Hepatocyte (in vitro differentiated cells): Measurements from ENCODE around the gene PRKAR1B. TPM values are rescaled to one million over a fixed set of nuclear protein-coding genes. Genes with fewer than 3 reads are reported as not detected.

Experiments
- DNase-seq: peaks from one replicate; pipeline ENCODE4 v3.0.0-alpha.2; 2016; ENCODE audit warnings: low spot score
- H2AFZ ChIP-seq: fragments of 200-600 bp; sonication (generic); 2 replicates; pipeline ENCODE4 v1.6.0; 2016; ENCODE audit warnings: antibody characterized with exemption, mild to moderate bottlenecking
- H3K27ac ChIP-seq: fragments of 200-600 bp; sonication (generic); 2 replicates; pipeline ENCODE4 v1.5.1; 2016; ENCODE audit warnings: mild to moderate bottlenecking
- H3K27me3 ChIP-seq: fragments of 200-600 bp; sonication (generic); 2 replicates; pipeline ENCODE4 v1.6.1; 2016
- H3K36me3 ChIP-seq: fragments of 200-600 bp; sonication (generic); replicated peaks from 2 replicates; pipeline ENCODE4 v1.5.1; 2016; ENCODE audit warnings: low read depth; ENCODE audit not compliant: insufficient read depth
- H3K4me1 ChIP-seq: fragments of 200-600 bp; sonication (generic); 2 replicates; pipeline ENCODE4 v1.5.1; 2016; ENCODE audit warnings: mild to moderate bottlenecking, moderate library complexity; ENCODE audit not compliant: insufficient read depth
- H3K4me2 ChIP-seq: fragments of 200-600 bp; sonication (generic); 2 replicates; pipeline ENCODE4 v1.6.0; 2016
- H3K4me3 ChIP-seq: fragments of 200-600 bp; sonication (generic); 2 replicates; pipeline ENCODE4 v1.5.1; 2016; ENCODE audit warnings: mild to moderate bottlenecking
- H3K79me2 ChIP-seq: fragments of 200-600 bp; sonication (generic); 2 replicates; pipeline ENCODE4 v1.6.0; 2017; ENCODE audit warnings: mild to moderate bottlenecking
- H3K9me2 ChIP-seq: fragments of 200-600 bp; sonication (generic); replicated peaks from 2 replicates; pipeline ENCODE4 v1.6.0; 2017; ENCODE audit warnings: mild to moderate bottlenecking; ENCODE audit not compliant: insufficient read depth
- H3K9me3 ChIP-seq: fragments of 200-600 bp; sonication (generic); 2 replicates; pipeline ENCODE4 v1.5.1; 2016; ENCODE audit warnings: low read depth, mild to moderate bottlenecking
- H4K20me1 ChIP-seq: fragments of 200-600 bp; sonication (generic); 2 replicates; pipeline ENCODE4 v1.6.0; 2016; ENCODE audit warnings: mild to moderate bottlenecking; ENCODE audit not compliant: insufficient read depth, poor library complexity, severe bottlenecking
- EZH2 ChIP-seq: fragments of 200-600 bp; sonication (generic); IDR thresholded peaks from 2 replicates; pipeline ENCODE4 v1.6.1; 2016; ENCODE audit warnings: antibody characterized with exemption, mild to moderate bottlenecking, borderline replicate concordance
- EZH2phosphoT487 ChIP-seq: fragments of 200-600 bp; sonication (generic); IDR thresholded peaks from one replicate; pipeline ENCODE4 v1.6.1; 2018; ENCODE audit warnings: antibody characterized with exemption, mild to moderate bottlenecking, low read depth, moderate library complexity; ENCODE audit not compliant: unreplicated experiment, severe bottlenecking
- WGBS: methylation state at CpG from one replicate; pipeline ENCODE4 v1.1.6; 2016; ENCODE audit warnings: low lambda C conversion rate; ENCODE audit errors: missing lambda C conversion rate; 5-methylcytosine and 5-hydroxymethylcytosine counted together
- polyA plus RNA-seq: library from polyadenylated mRNA; unstranded; fragments of >200 nt; fragmentation: Nextera tagmentation; extraction: Ambion mirVana; gene quantifications from 2 replicates; pipeline ENCODE4 v1.2.1, GENCODE V29; 2016
- total RNA-seq: library from RNA; depleted of rRNA; stranded (reverse); fragments of >200 nt; gene quantifications from 2 replicates; pipeline ENCODE4 v1.2.3, GENCODE V29; 2014
- TF ChIP-seq, protein P1 (sequence below): fragments of 200-600 bp; sonication (generic); IDR thresholded peaks from 2 replicates; pipeline ENCODE4 v1.5.1; 2016; ENCODE audit warnings: antibody characterized with exemption, mild to moderate bottlenecking; ENCODE audit not compliant: poor library complexity

Gene PRKAR1B
- total and polyA plus RNA-seq, 2 experiments from 2014 or later, result 16.6 to 28.7 TPM

DNA sequence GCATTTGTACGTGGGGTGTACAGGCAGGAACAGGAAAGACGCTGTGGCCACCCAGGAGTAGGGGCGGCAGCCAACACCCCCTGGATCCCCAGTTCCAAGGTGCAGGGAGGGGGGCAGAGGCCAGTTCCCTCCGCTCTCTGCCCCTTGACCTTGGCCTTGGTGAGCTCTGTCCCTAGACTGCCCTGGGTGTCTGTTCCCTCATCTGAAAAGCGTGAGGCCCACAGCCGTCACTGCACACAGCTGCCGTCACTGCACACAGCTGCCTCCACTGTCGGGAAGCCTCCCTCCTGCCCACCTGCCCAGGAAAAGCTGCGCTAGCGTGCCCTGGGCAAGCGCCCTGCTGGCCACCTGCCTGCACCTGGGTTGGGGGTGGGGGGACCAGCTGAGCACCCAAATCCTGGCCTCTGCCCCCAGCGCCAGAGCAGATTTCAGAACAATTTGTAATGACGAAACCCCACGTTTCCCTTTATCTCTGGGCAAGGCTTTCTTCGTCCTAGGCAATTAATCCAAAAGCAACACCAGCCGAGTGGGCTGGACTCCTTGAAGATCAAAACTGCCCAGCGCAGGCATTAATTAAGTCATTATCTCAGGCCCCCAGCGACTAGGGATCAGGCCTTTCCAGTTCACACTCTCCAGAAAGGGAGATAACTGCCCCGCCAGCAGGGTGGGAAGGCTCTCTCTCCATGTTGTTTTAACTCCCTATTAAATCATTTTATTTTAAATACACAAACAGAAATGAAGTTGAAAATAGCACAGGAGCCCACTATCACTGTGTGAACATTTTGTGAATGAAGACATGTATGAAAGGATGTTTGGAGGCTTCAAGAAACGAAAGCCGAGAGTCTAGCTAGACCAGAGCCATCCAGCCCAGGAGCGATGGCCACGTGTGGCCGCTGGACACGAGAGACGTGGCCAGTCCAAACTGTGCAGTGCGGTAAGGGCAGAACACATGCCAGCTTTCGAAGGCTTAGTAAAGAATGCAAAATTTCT, 203.4 kb downstream of the PRKAR1B start:
- Histone ChIP-seq H3K27ac (no peak overlapping the region), H3K79me2 (peaks cover 5% of the 10 kb centered on the region), H3K4me3 (no peak overlapping the region), H3K4me2 (peak overlapping the region; percentile 98), H2AFZ (no peak overlapping the region), H3K27me3 (peaks cover 22% of the 10 kb centered on the region), H3K36me3 (no peaks in the 10 kb centered on the region), H3K4me1 (peaks cover 24% of the 10 kb centered on the region), H3K9me3 (no peaks in the 10 kb centered on the region), H3K9me2 (no peaks in the 10 kb centered on the region), H4K20me1 (peaks cover 3% of the 10 kb centered on the region)
- 73% methylated on average over 28 of the region's 28 CpGs for WGBS
- DNase-seq, result no peak
- TF ChIP-seq EZH2 (no peak), EZH2phosphoT487 (no peak)
- TF ChIP-seq, protein P1, sequence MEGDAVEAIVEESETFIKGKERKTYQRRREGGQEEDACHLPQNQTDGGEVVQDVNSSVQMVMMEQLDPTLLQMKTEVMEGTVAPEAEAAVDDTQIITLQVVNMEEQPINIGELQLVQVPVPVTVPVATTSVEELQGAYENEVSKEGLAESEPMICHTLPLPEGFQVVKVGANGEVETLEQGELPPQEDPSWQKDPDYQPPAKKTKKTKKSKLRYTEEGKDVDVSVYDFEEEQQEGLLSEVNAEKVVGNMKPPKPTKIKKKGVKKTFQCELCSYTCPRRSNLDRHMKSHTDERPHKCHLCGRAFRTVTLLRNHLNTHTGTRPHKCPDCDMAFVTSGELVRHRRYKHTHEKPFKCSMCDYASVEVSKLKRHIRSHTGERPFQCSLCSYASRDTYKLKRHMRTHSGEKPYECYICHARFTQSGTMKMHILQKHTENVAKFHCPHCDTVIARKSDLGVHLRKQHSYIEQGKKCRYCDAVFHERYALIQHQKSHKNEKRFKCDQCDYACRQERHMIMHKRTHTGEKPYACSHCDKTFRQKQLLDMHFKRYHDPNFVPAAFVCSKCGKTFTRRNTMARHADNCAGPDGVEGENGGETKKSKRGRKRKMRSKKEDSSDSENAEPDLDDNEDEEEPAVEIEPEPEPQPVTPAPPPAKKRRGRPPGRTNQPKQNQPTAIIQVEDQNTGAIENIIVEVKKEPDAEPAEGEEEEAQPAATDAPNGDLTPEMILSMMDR, result no peak

DNA sequence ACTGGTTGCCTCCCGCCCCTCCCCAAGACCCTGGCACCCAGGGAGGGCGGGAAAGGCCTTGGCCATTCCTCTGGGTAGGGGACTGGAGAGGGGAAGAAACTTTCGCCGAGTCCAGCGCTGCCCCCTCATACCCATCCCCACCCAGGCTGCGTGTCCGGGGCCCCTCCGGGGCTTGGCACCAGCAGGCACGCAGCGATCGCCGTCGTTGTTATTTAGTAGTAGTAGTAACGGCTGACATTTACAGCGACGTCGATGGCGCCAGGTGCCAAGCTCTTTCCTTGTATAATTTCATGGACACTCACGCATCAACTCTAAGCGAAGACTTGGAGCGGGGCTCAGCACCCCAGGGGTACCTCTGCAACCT, 204.1 kb downstream of the PRKAR1B start:
- Histone ChIP-seq H3K79me2 (peaks cover 12% of the 10 kb centered on the region), H3K27me3 (peaks cover 22% of the 10 kb centered on the region), H3K36me3 (no peaks in the 10 kb centered on the region), H3K4me2 (peak overlapping the region; percentile 98), H3K4me3 (peak overlapping the region; percentile 24), H3K4me1 (peaks cover 24% of the 10 kb centered on the region), H3K9me3 (no peaks in the 10 kb centered on the region), H2AFZ (peak overlapping the region; percentile 2), H3K27ac (peak overlapping the region; percentile 72), H3K9me2 (no peaks in the 10 kb centered on the region), H4K20me1 (peaks cover 5% of the 10 kb centered on the region)
- TF ChIP-seq, protein P1, result no peak
- TF ChIP-seq EZH2 (no peak), EZH2phosphoT487 (no peak)
- DNase-seq, result no peak
- WGBS, result 52% methylated on average over 19 of the region's 21 CpGs

DNA sequence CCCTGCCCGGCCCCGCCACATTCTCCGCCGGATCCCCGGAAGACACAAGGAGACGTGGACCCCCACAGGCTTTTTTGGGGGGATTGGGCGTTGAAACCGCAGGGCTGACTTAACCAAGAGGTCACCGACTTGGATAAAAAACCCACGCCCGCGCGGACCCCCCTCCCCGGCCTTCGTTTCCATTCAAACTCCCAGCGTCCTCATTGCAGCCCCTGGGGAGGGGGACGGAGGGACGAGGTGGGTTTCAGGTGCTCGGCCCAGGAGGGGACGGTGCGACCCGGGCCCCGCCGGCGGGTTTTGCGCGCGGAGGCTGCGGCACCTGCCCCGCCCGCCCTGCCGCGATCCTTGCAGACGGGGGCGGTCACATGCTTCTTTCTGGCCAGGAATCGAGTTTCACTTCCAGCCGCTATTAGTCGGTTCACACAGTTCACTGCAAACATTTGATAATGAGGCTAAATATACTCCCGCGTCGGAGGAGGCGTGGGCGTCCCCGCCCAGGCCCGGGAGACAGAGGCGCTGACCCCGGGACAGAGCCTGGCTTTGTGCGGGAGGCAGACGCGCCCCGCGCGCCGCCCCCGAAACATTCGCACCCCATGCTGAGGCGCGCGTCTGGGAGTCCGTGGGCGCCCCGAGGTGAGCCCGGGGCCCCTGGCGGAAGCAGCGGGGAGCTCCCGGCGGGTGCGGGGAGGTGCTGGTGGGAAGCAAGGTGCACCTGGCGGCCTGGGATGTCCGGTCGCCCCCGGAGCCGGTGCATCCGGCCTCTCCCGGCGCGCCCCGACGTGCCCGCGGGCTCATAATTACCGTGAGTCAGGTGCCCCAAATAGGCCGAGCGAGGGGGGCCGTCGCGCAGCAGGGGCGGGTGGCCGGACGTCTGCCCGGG, 204.8 kb downstream of the PRKAR1B start:
- Histone ChIP-seq H3K27me3 (peaks cover 22% of the 10 kb centered on the region), H3K9me3 (no peaks in the 10 kb centered on the region), H3K4me2 (peak overlapping the region; percentile 98), H2AFZ (peak overlapping the region; percentile 2), H3K9me2 (no peaks in the 10 kb centered on the region), H3K36me3 (no peaks in the 10 kb centered on the region), H3K79me2 (peaks cover 15% of the 10 kb centered on the region), H3K4me3 (peak overlapping the region; percentile 24), H3K4me1 (peaks cover 24% of the 10 kb centered on the region), H4K20me1 (peaks cover 5% of the 10 kb centered on the region), H3K27ac (peak overlapping the region; percentile 72)
- TF ChIP-seq, protein P1, result peak; percentile 2
- no peak for TF ChIP-seq EZH2phosphoT487
- TF ChIP-seq EZH2, result peak; percentile 83
- 4% methylated on average over 80 of the region's 91 CpGs for WGBS
- peak; percentile 81 for DNase-seq
